Keratinocyte (primary cell): ENCODE results near the gene IQGAP3. TPM values are rescaled to one million over a fixed set of nuclear protein-coding genes. Genes with fewer than 3 reads are reported as not detected.

ENCODE experiments used
- DNase-seq: peaks from one replicate; pipeline ENCODE4 v3.0.0-alpha.2; 2011; ENCODE audit warnings: low read depth, missing footprints, low spot score
- FAIRE-seq: peaks from 2 replicates; lab custom pipeline; 2011; peaks lifted over from hg19 to GRCh38; lab: Jason Lieb, UNC
- H2AFZ ChIP-seq: 2 replicates; pipeline ENCODE4 v1.6.0; 2012; ENCODE audit warnings: low read length, control low read depth, inconsistent platforms; ENCODE audit not compliant: control insufficient read depth
- H3K27ac ChIP-seq: 2 replicates; pipeline ENCODE4 v1.5.1; 2011; ENCODE audit warnings: low read length; ENCODE audit not compliant: control insufficient read depth, insufficient read depth
- H3K27me3 ChIP-seq: 3 replicates; pipeline ENCODE4 v1.6.0; 2011; ENCODE audit warnings: low read length; ENCODE audit not compliant: control insufficient read depth, insufficient read depth; ENCODE audit errors: extremely low read depth
- H3K36me3 ChIP-seq, 2 experiments: 2 replicates in 1 of 2; 3 replicates in 1 of 2; pipeline ENCODE4 v1.5.1; 2011; ENCODE audit warnings: low read length in 2 of 2, mild to moderate bottlenecking in 1 of 2; ENCODE audit not compliant: control insufficient read depth in 2 of 2, insufficient read depth in 2 of 2; ENCODE audit errors: extremely low read depth in 1 of 2
- H3K4me1 ChIP-seq: 3 replicates; pipeline ENCODE4 v1.5.1; 2011; ENCODE audit warnings: low read length; ENCODE audit not compliant: control insufficient read depth, insufficient read depth; ENCODE audit errors: extremely low read depth
- H3K4me2 ChIP-seq: 3 replicates; pipeline ENCODE4 v1.6.0; 2011; ENCODE audit warnings: low read depth, low read length; ENCODE audit not compliant: control insufficient read depth, insufficient read depth; ENCODE audit errors: extremely low read depth
- H3K4me3 ChIP-seq, 3 experiments: fragments of 200-600 bp in 1 of 3; sonication (generic) in 1 of 3; 2 replicates in 2 of 3; 3 replicates in 1 of 3; pipeline ENCODE4 v1.5.1; 2011 to 2016; ENCODE audit warnings: low read length in 3 of 3, mild to moderate bottlenecking in 3 of 3, control low read depth in 2 of 3, inconsistent platforms in 1 of 3, low read depth in 1 of 3, mixed read lengths in 1 of 3, mixed run types in 1 of 3, moderate library complexity in 1 of 3; ENCODE audit not compliant: control insufficient read depth in 2 of 3, insufficient read depth in 2 of 3; ENCODE audit errors: extremely low read depth in 1 of 3
- H3K79me2 ChIP-seq: 2 replicates; pipeline ENCODE4 v1.6.0; 2012; ENCODE audit warnings: low read length; ENCODE audit not compliant: control insufficient read depth, insufficient read depth
- H3K9ac ChIP-seq: 3 replicates; pipeline ENCODE4 v1.6.0; 2011; ENCODE audit warnings: low read length; ENCODE audit not compliant: control insufficient read depth, insufficient read depth; ENCODE audit errors: extremely low read depth
- H3K9me1 ChIP-seq: 3 replicates; pipeline ENCODE4 v1.6.0; 2011; ENCODE audit warnings: low read length; ENCODE audit not compliant: control insufficient read depth, insufficient read depth; ENCODE audit errors: extremely low read depth
- H3K9me3 ChIP-seq: 2 replicates; pipeline ENCODE4 v1.5.1; 2012; ENCODE audit warnings: low read depth, low read length; ENCODE audit not compliant: control insufficient read depth
- H4K20me1 ChIP-seq: 3 replicates; pipeline ENCODE4 v1.6.0; 2011; ENCODE audit warnings: low read length; ENCODE audit not compliant: control insufficient read depth, insufficient read depth; ENCODE audit errors: extremely low read depth
- EZH2 ChIP-seq: IDR thresholded peaks from one replicate; pipeline ENCODE4 v1.6.1; 2012; ENCODE audit warnings: inconsistent platforms, mild to moderate bottlenecking, low read length, moderate library complexity
- dilution Hi-C: fragments of 300-500 bp; cut with MboI; formaldehyde crosslinking; loops from one replicate; pipeline ENCODE4 v1.7.0; 2020; ENCODE audit warnings: low sequenced_read_pairs; ENCODE audit not compliant: extremely low pct_ligation_motif_present
- polyA plus RNA-seq, 5 experiments: library from polyadenylated mRNA; depleted of rRNA in 3 of 5; stranded (reverse) in 3 of 5; stranded (forward) in 1 of 5; unstranded in 1 of 5; fragments of >200 nt; gene quantifications; 1 replicate in 1 of 5; 2 replicates in 3 of 5; 3 replicates in 1 of 5; pipeline versions ENCODE4 v1.2.1 to v1.2.3, GENCODE V29; 2011 to 2012; ENCODE audit warnings: missing spikeins in 2 of 5, low read depth in 1 of 5, low replicate concordance in 1 of 5
- TF ChIP-seq, protein P1 (sequence below), 3 experiments: IDR thresholded peaks in 1 of 3; conservative IDR thresholded peaks in 1 of 3; optimal IDR thresholded peaks in 1 of 3; 2 replicates in 2 of 3; 3 replicates in 1 of 3; pipeline versions ENCODE3 to v1.5.1; 2011; ENCODE audit warnings: low read length in 3 of 3, mild to moderate bottlenecking in 3 of 3, moderate library complexity in 2 of 3, control low read depth in 1 of 3, inconsistent platforms in 1 of 3; ENCODE audit not compliant: insufficient read depth in 2 of 3; ENCODE audit errors: extremely low read depth in 1 of 3

Gene IQGAP3
- polyA plus RNA-seq, 1 donor (not counting 4 experiments of a cell fraction or from before 2014, with no cell fraction given): 5.3 TPM

- Histone ChIP-seq H3K27me3 (no peaks in the 10 kb centered on the region), H3K36me3 (peaks cover 0 to 18% of the 10 kb centered on the region in 2 experiments), H3K4me2 (no peak overlapping the region), H3K9ac (no peak overlapping the region), H3K9me1 (no peaks in the 10 kb centered on the region), H4K20me1 (no peaks in the 10 kb centered on the region), H3K9me3 (no peaks in the 10 kb centered on the region), H3K27ac (no peak overlapping the region), H2AFZ (no peak overlapping the region), H3K4me3 (no peak overlapping the region), H3K4me1 (no peaks in the 10 kb centered on the region), H3K79me2 (no peaks in the 10 kb centered on the region)
- dilution Hi-C loops: no loop called here
- TF ChIP-seq EZH2: no peak
- TF ChIP-seq, protein P1, sequence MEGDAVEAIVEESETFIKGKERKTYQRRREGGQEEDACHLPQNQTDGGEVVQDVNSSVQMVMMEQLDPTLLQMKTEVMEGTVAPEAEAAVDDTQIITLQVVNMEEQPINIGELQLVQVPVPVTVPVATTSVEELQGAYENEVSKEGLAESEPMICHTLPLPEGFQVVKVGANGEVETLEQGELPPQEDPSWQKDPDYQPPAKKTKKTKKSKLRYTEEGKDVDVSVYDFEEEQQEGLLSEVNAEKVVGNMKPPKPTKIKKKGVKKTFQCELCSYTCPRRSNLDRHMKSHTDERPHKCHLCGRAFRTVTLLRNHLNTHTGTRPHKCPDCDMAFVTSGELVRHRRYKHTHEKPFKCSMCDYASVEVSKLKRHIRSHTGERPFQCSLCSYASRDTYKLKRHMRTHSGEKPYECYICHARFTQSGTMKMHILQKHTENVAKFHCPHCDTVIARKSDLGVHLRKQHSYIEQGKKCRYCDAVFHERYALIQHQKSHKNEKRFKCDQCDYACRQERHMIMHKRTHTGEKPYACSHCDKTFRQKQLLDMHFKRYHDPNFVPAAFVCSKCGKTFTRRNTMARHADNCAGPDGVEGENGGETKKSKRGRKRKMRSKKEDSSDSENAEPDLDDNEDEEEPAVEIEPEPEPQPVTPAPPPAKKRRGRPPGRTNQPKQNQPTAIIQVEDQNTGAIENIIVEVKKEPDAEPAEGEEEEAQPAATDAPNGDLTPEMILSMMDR (optimal IDR thresholded peaks at IDR 0.05 in 1 of 3, IDR thresholded peaks at IDR 0.05 in 1 of 3, conservative IDR thresholded peaks at IDR 0.05 in 1 of 3; ENCODE audit: extremely low read depth in 1 of 3, insufficient read depth in 2 of 3, low read length in 3 of 3): no peak
- DNase-seq (no peak), FAIRE-seq (no peak)
Measured at GRCh38 chr1:156539818-156540355, 32.5 kb downstream of the IQGAP3 start.

- no peak overlapping the region for H3K9ac ChIP-seq
- DNase-seq (no peak), FAIRE-seq (no peak)
- no peak overlapping the region for H3K4me3 ChIP-seq
- H3K4me2 ChIP-seq: no peak overlapping the region
- no peak overlapping the region for H3K27ac ChIP-seq
- H3K79me2 ChIP-seq: no peaks in the 10 kb centered on the region
- H4K20me1 ChIP-seq: no peaks in the 10 kb centered on the region
- TF ChIP-seq, protein P1 (optimal IDR thresholded peaks at IDR 0.05 in 1 of 3, IDR thresholded peaks at IDR 0.05 in 1 of 3, conservative IDR thresholded peaks at IDR 0.05 in 1 of 3; ENCODE audit: extremely low read depth in 1 of 3, insufficient read depth in 2 of 3, low read length in 3 of 3): no peak
- TF ChIP-seq EZH2: no peak
- H3K9me1 ChIP-seq: no peaks in the 10 kb centered on the region
- H3K4me1 ChIP-seq: no peaks in the 10 kb centered on the region
- H3K36me3 ChIP-seq: peaks cover 0 to 22% of the 10 kb centered on the region in 2 experiments
- dilution Hi-C loops: no loop called here
- H3K27me3 ChIP-seq: no peaks in the 10 kb centered on the region
- no peaks in the 10 kb centered on the region for H3K9me3 ChIP-seq
- no peak overlapping the region for H2AFZ ChIP-seq
Measured at GRCh38 chr1:156538711-156539440, 33.5 kb downstream of the IQGAP3 start.
